HG02759 (cell line): Measurements from ENCODE around the gene MRPL27.
"Not testable (repeated sequence)": the region's sequence is repeated elsewhere in the genome, so short reads cannot be mapped to it uniquely, and the experiment has no call there.

ENCODE experiments used
- ATAC-seq: cut with Tn5 transposase; IDR thresholded peaks from one replicate; pipeline ENCODE4 v1.9.1; 2021; ENCODE audit warnings: mild to moderate bottlenecking, moderate library complexity; ENCODE audit not compliant: unreplicated experiment

MRPL27 gene

GRCh38 chr17:50347117-50347893 is 25.7 kb downstream of the MRPL27 start:
- ATAC-seq, result no peak

GRCh38 chr17:50346313-50347116 is 26.5 kb downstream of the MRPL27 start:
- peak; percentile 69 for ATAC-seq

GRCh38 chr17:50345432-50346312 is 27.3 kb downstream of the MRPL27 start, which contains the start of gene XYLT2:
Gene XYLT2, plus strand, starts transcription at chr17:50346126. Its CDS starts 15 bp downstream, at chr17:50346141.
- ATAC-seq, result peak; percentile 82

GRCh38 chr17:50344731-50345365 is 28.1 kb downstream of the MRPL27 start:
- ATAC-seq, result no peak

- no peak for ATAC-seq
Measured at GRCh38 chr17:50339381-50339780, 33.6 kb downstream of the MRPL27 start.

GRCh38 chr17:50338645-50339044 is 34.3 kb downstream of the MRPL27 start:
- ATAC-seq, result no peak

GRCh38 chr17:50337956-50338355 is 35.0 kb downstream of the MRPL27 start:
- ATAC-seq, result no peak

- not testable (repeated sequence) for ATAC-seq
Measured at GRCh38 chr17:50333291-50334057, 39.5 kb downstream of the MRPL27 start.

- no peak for ATAC-seq
Measured at GRCh38 chr17:50332196-50332595, 40.8 kb downstream of the MRPL27 start.

- ATAC-seq, result no peak
Measured at GRCh38 chr17:50331085-50331791, 41.7 kb downstream of the MRPL27 start.

- no peak for ATAC-seq
Measured at GRCh38 chr17:50330151-50330775, 42.7 kb downstream of the MRPL27 start.

- no peak for ATAC-seq
Measured at GRCh38 chr17:50329716-50330115, 43.3 kb downstream of the MRPL27 start.

GRCh38 chr17:50328363-50329325 is 44.3 kb downstream of the MRPL27 start:
- ATAC-seq, result no peak

GRCh38 chr17:50326831-50327364 is 46.1 kb downstream of the MRPL27 start:
- ATAC-seq, result no peak

- ATAC-seq, result no peak
Measured at GRCh38 chr17:50325906-50326305, 47.1 kb downstream of the MRPL27 start.

- no peak for ATAC-seq
Measured at GRCh38 chr17:50323060-50323459, 49.9 kb downstream of the MRPL27 start.

- no peak for ATAC-seq
Measured at GRCh38 chr17:50322271-50322670, 50.7 kb downstream of the MRPL27 start.
